GM19463 (cell line): Measurements from ENCODE around the gene CIAO1.

Experiments used
- ATAC-seq: cut with Tn5 transposase; IDR thresholded peaks from one replicate; pipeline ENCODE4 v1.9.1; 2021; ENCODE audit warnings: mild to moderate bottlenecking, moderate library complexity; ENCODE audit not compliant: unreplicated experiment

The CIAO1 gene

DNA sequence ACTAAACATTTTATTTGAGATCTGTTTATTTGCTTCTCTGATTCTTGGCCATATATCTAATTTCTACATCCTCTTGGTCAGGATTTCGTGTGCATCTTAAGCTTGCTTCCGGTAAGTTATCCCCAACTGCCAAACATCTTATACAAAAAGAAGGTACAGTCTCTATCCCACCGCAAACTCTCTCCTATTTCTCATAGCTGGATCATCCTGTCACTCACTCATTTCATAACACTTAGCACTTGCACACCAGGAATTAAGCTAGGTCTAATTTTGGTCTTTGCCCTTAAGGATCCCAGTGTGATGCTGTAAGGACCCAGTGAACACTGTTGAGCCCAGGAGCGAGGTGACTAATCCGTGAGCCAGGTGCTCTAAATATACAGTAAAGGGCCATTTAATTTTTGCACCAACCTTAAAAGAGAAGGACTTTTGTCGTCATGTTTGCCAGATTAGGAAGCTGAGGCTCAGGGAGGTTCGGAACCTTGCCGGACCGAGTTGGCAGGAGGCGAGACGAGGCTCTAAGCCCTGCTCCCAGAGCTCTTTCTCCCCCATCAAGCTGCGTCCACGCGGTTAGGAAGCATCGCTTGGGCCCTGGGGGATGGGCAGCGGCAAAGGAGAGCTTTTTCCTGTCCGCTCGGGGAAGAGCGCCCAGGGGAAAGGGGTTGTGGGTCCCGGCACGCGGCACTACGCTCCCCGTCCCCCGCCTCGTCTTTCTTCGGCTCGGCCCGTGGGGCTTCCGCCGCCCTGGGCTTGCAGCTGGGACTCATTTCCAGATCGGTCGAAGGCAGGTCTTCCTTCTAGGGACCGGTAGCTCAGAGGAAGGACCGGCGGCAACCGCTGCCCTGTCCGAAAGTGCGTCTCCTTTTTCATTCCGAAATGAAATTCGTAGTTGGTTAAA, 55.0 kb downstream of the CIAO1 start:
- peak; percentile 22 for ATAC-seq
